K562 (cell line): Measurements from ENCODE around the gene NDUFV2. TPM values are rescaled to one million over a fixed set of nuclear protein-coding genes. Genes with fewer than 3 reads are reported as not detected.
A peak's percentile ranks its signal among the peaks of the same experiment; 100 is the strongest.

Experiments used
- BCL6 ChIP-seq: fragments of 250-450 bp; sonication (Bioruptor Pico); IDR thresholded peaks from 2 replicates; pipeline ENCODE4 v1.4.0; 2020
- BRD9 ChIP-seq: fragments of 450-650 bp; IDR thresholded peaks from 2 replicates; pipeline ENCODE4 v1.6.1; 2018; ENCODE audit warnings: low read depth; ENCODE audit not compliant: partially characterized antibody
- C11orf30 ChIP-seq: fragments of 450-650 bp; IDR thresholded peaks from 2 replicates; pipeline ENCODE4 v1.6.1; 2016; ENCODE audit warnings: low read depth, mild to moderate bottlenecking
- CBX3 ChIP-seq, 2 experiments: IDR thresholded peaks; 1 replicate in 1 of 2; 2 replicates in 1 of 2; pipeline ENCODE4 v1.6.1; 2012; ENCODE audit warnings: inconsistent platforms in 2 of 2, low read length in 2 of 2, borderline replicate concordance in 1 of 2, control low read depth in 1 of 2
- CEBPG ChIP-seq, 3 experiments: fragments of 200-800 bp in 1 of 3; sonication (Bioruptor generic) in 1 of 3; sonication (generic) in 1 of 3; formaldehyde crosslinking in 1 of 3; IDR thresholded peaks in 2 of 3; conservative IDR thresholded peaks in 1 of 3; 2 replicates each; pipeline versions ENCODE4 v1.6.1 to v1.8.0; 2016 to 2022; ENCODE audit warnings: missing compliant biosample characterization in 2 of 3, missing genetic modification characterization in 2 of 3, mild to moderate bottlenecking in 1 of 3, missing genetic modification reagents in 1 of 3
- CTCF ChIP-seq, 3 experiments: IDR thresholded peaks in 2 of 3; conservative IDR thresholded peaks in 1 of 3; 2 replicates each; pipeline ENCODE4 v1.5.1; 2011 to 2012; ENCODE audit warnings: low read length in 3 of 3, mild to moderate bottlenecking in 3 of 3, control low read depth in 2 of 3, improper control_type of control experiment in 1 of 3, inconsistent platforms in 1 of 3, low read depth in 1 of 3, mixed read lengths in 1 of 3, moderate library complexity in 1 of 3; ENCODE audit not compliant: insufficient read depth in 2 of 3
- DDX20 ChIP-seq: fragments of 450-650 bp; IDR thresholded peaks from 2 replicates; pipeline ENCODE4 v1.6.1; 2016; ENCODE audit warnings: missing genetic modification characterization, low read depth, mild to moderate bottlenecking, missing compliant biosample characterization, moderate library complexity
- DEAF1 ChIP-seq: fragments of 450-650 bp; formaldehyde crosslinking; IDR thresholded peaks from 2 replicates; pipeline ENCODE4 v1.4.0; 2020; ENCODE audit warnings: mild to moderate bottlenecking, moderate library complexity
- E2F4 ChIP-seq: sonication (generic); formaldehyde crosslinking; IDR thresholded peaks from 2 replicates; pipeline ENCODE4 v1.8.0; 2022; ENCODE audit warnings: mild to moderate bottlenecking, low read depth, missing genetic modification reagents
- E2F6 ChIP-seq, 2 experiments: IDR thresholded peaks; 2 replicates each; pipeline ENCODE4 v1.6.1; 2011; ENCODE audit warnings: borderline replicate concordance in 1 of 2, control low read depth in 1 of 2, low read depth in 1 of 2, low read length in 1 of 2, mild to moderate bottlenecking in 1 of 2, mixed read lengths in 1 of 2, moderate library complexity in 1 of 2; ENCODE audit not compliant: insufficient read depth in 1 of 2, insufficient read length in 1 of 2, poor library complexity in 1 of 2, severe bottlenecking in 1 of 2; ENCODE audit errors: extremely low read depth in 1 of 2
- MAFF ChIP-seq: IDR thresholded peaks from 2 replicates; pipeline ENCODE4 v1.6.1; 2012; ENCODE audit warnings: low read length, improper control_type of control experiment
- NCOA1 ChIP-seq: fragments of 450-650 bp; IDR thresholded peaks from 2 replicates; pipeline ENCODE4 v1.6.1; 2016; ENCODE audit warnings: low read depth
- PTTG1 ChIP-seq: fragments of 450-650 bp; IDR thresholded peaks from 2 replicates; pipeline ENCODE4 v1.6.1; 2016; ENCODE audit warnings: low read depth, mild to moderate bottlenecking, missing genetic modification characterization, missing compliant biosample characterization
- SMAD3 ChIP-seq: fragments of 450-650 bp; formaldehyde crosslinking; conservative IDR thresholded peaks from 2 replicates; pipeline ENCODE4 v1.4.0; 2020; ENCODE audit warnings: mild to moderate bottlenecking
- SMC3 ChIP-seq: conservative IDR thresholded peaks from 2 replicates; pipeline ENCODE4 v1.6.1; 2011; ENCODE audit warnings: low read depth, low read length, improper control_type of control experiment; ENCODE audit not compliant: insufficient read depth
- TFAM ChIP-seq: fragments of 250-450 bp; sonication (Bioruptor Pico); conservative IDR thresholded peaks from 2 replicates; pipeline ENCODE4 v1.5.0; 2021; ENCODE audit warnings: mild to moderate bottlenecking, moderate library complexity
- ZNF263 ChIP-seq: sonication (generic); formaldehyde crosslinking; IDR thresholded peaks from 2 replicates; pipeline ENCODE4 v1.8.0; 2022; ENCODE audit warnings: mild to moderate bottlenecking, missing genetic modification reagents, borderline replicate concordance
- ZNF282 ChIP-seq: sonication (generic); formaldehyde crosslinking; IDR thresholded peaks from 2 replicates; pipeline ENCODE4 v1.8.1; 2023; ENCODE audit warnings: missing genetic modification reagents
- ZNF316 ChIP-seq: fragments of 450-650 bp; IDR thresholded peaks from 2 replicates; pipeline ENCODE4 v1.6.1; 2016
- polyA plus RNA-seq, 8 experiments: library from polyadenylated mRNA; depleted of rRNA in 4 of 8; stranded (reverse) in 5 of 8; unstranded in 3 of 8; fragments of >200 nt; fragmentation: Nextera tagmentation in 2 of 8; fragmentation: Illumina TruSeq in 1 of 8; extraction: Ambion mirVana in 2 of 8; extraction: Trizol in 1 of 8; gene quantifications; 2 replicates each; pipeline versions ENCODE4 v1.2.1 to v1.2.3, GENCODE V29; 2011 to 2014; ENCODE audit warnings: inconsistent platforms in 1 of 8, missing spikeins in 1 of 8
- total RNA-seq, 7 experiments: library from RNA; depleted of rRNA in 6 of 7; stranded (reverse); fragments of >200 nt in 6 of 7; fragmentation: Illumina TruSeq in 2 of 7; extraction: Trizol in 2 of 7; gene quantifications; 2 replicates each; pipeline versions ENCODE4 v1.2.1 to v1.2.3, GENCODE V29; 2011 to 2021; ENCODE audit warnings: low replicate concordance in 1 of 7

Gene NDUFV2
- total and polyA plus RNA-seq, 9 of the 15 experiments (the other 6 are each of a cell fraction or from before 2014, with no cell fraction given): 213 to 550 (median 384) TPM

GRCh38 chr18:9147440-9148202 lies 45.1 kb downstream of the NDUFV2 start (continued):
- TF ChIP-seq NCOA1 (0 out of 2 replicates have a peak, but pooled peaks have one; percentile 25), SMC3 (peak; percentile 73), E2F4 (CRISPR knock-in tag) (no peak), PTTG1 (tag) (no peak), C11orf30 (peak; percentile 46), BRD9 (peak; percentile 89), DEAF1 (CRISPR knock-in tag) (peak; percentile 88), SMAD3 (CRISPR knock-in tag) (0 out of 2 replicates have a peak, but pooled peaks have one; percentile 53), DDX20 (tag) (0 out of 2 replicates have a peak, but pooled peaks have one; percentile 41), BCL6 (CRISPR knock-in tag) (no peak), MAFF (no peak), ZNF282 (CRISPR knock-in tag) (no peak), ZNF263 (CRISPR knock-in tag) (no peak), TFAM (CRISPR knock-in tag) (no peak), CEBPG (CRISPR knock-in tag; IDR thresholded peaks at IDR 0.05) (no peak), CEBPG (tag; conservative IDR thresholded peaks at IDR 0.05 in 1 of 2, IDR thresholded peaks at IDR 0.05 in 1 of 2) (0 out of 4 replicates have a peak, but pooled peaks of 1 of the 2 experiments have one; percentile 12), E2F6 (IDR thresholded peaks at IDR 0.05; ENCODE audit: borderline replicate concordance in 1 of 2, extremely low read depth in 1 of 2, insufficient read depth in 1 of 2, insufficient read length in 1 of 2, low read depth in 1 of 2, low read length in 1 of 2, poor library complexity in 1 of 2, severe bottlenecking in 1 of 2) (no peak), ZNF316 (peak; percentile 23; the same call in 1 of the 2 replicates), CTCF (IDR thresholded peaks at IDR 0.05 in 2 of 3, conservative IDR thresholded peaks at IDR 0.05 in 1 of 3; ENCODE audit: insufficient read depth in 2 of 3, low read depth in 1 of 3, low read length in 3 of 3) (peak; percentile 79 to 92 (median 81)), CBX3 (IDR thresholded peaks at IDR 0.05; ENCODE audit: borderline replicate concordance in 1 of 2, low read length in 2 of 2) (no peak)
